Measurements from ENCODE around the gene PSRC1.

PSRC1 gene

GRCh38 chr1:109271458-109271857, 11.5 kb downstream of the PSRC1 start:
- no peak for DNase-seq

GRCh38 chr1:109270623-109271317, 12.2 kb downstream of the PSRC1 start:
- DNase-seq = no peak

DNA sequence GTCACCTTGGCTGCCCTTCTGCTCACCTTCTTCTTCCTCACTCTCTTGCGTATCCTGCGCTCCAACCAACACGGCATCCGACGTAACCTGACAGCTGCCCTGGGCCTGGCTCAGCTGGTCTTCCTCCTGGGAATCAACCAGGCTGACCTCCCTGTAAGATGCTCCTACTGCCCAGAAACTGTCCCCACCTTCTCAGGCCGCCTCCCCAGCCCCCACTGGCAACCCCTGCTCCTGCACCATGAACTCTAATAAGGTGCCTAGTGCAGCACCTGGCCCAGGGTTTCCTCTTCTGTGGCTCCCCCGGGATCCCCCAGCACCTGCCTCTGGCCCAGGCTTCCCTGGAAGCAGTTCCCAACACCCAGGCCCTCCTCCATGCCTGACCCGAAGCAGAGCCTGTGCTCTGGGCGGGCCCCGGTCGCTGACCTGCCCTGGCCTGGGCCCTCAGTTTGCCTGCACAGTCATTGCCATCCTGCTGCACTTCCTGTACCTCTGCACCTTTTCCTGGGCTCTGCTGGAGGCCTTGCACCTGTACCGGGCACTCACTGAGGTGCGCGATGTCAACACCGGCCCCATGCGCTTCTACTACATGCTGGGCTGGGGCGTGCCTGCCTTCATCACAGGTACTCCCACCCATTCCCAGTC, 12.8 kb downstream of the PSRC1 start:
- DNase-seq = no peak

DNA sequence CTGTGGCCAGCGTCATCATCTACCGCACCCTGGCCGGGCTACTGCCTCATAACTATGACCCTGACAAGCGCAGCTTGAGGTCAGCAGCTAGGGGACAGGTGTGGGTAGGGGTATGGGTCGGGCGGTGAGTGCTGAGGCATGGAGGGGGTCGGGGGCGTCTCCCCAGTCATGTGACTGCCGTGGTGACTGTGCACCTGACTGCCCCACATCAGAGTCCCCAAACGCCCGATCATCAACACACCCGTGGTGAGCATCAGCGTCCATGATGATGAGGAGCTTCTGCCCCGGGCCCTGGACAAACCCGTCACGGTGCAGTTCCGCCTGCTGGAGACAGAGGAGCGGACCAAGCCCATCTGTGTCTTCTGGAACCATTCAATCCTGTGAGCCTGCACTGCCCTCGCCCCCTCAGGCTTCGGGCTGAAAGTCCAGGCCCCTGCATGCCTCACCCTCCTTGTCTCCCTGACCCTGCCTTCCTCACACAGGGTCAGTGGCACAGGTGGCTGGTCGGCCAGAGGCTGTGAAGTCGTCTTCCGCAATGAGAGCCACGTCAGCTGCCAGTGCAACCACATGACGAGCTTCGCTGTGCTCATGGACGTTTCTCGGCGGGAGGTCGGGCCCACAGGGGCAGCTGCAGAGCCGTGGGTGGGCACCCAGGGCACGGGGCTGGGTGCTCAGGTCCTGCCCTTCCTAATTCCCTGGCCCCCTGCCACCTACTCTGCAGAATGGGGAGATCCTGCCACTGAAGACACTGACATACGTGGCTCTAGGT, 13.5 kb downstream of the PSRC1 start:
- no peak for DNase-seq

DNA sequence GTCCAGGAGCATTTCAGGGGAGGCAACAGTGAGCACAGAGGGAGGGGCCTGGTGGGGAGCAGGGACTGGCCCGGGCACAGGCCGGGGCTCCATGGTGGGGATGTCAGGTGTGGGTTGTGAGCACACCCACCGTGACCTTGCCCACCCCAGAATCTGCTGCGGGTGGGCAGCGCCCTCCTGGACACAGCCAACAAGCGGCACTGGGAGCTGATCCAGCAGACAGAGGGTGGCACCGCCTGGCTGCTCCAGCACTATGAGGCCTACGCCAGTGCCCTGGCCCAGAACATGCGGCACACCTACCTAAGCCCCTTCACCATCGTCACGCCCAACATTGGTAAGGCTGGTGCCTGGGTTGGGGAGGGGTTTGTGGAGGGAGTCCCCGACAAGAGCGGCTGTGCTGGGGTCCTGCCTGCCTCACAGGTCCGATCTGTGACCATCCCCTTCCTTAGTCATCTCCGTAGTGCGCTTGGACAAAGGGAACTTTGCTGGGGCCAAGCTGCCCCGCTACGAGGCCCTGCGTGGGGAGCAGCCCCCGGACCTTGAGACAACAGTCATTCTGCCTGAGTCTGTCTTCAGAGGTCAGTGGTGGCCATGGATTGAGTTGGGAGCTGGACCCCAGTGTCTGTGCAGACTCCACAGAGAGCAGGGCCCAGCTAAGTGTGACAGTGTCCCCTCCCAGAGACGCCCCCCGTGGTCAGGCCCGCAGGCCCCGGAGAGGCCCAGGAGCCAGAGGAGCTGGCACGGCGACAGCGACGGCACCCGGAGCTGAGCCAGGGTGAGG, 14.3 kb downstream of the PSRC1 start:
- no peak for DNase-seq

DNA sequence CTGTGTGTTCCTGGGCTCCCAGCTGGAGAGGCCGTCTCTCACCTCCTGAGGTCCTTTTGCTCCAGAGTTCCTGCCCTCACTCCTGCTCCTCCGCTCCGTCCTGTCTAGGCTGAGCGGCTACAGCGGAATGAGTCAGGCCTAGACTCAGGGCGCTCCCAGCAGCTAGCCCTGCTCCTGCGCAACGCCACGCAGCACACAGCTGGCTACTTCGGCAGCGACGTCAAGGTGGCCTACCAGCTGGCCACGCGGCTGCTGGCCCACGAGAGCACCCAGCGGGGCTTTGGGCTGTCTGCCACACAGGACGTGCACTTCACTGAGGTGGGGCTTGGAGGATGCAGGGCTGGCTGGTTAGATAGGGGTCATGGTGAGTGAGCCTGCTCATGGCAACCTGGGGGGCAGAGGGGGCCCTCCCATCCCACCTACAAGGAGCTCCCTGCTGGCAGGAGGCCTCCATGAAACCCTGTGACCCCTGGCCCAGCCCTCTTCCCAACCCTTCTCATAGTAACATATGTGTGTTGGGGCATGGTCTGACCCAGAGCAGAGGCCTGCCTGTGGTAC, 15.1 kb downstream of the PSRC1 start:
- no peak for DNase-seq

DNA sequence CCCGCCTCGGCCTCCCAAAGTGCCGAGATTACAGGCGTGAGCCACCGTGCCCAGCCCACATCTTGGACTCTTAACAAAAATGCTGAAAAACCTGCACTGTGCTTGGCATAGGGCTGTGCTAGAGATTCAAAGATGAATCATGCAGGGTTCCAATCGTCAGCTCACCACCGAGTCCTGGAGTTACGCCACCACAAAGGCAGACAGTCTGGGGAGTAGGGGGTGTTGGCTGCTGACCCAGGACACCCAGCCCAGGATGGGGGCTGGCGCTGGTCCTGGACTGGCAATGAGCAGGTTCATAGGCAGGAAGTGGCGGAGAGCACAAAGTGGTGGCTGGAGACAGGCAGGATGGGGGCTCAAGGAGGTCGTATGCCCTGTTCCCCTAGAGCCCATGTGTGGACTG, 16.0 kb downstream of the PSRC1 start:
- DNase-seq = no peak

DNA sequence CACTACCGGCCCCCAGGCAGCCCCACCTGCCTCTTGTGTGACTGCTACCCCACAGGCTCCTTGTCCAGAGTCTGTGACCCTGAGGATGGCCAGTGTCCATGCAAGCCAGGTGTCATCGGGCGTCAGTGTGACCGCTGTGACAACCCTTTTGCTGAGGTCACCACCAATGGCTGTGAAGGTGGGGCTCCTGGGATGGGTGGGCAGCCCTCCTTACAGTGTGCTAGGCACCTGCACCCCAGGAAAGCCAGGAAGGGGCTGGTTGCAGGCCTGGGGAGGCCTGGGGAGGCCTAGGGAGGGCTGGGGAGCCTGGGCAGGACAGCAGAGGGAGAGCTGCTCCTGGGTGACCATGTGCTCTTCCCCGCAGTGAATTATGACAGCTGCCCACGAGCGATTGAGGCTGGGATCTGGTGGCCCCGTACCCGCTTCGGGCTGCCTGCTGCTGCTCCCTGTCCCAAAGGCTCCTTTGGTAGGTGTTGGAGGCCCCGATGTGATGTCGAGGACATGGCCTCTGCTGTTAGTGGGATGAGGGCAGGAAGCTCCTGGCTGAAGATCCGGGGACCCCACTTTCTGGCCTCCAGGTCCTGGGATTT, 17.1 kb downstream of the PSRC1 start:
- DNase-seq = peak; percentile 6

DNA sequence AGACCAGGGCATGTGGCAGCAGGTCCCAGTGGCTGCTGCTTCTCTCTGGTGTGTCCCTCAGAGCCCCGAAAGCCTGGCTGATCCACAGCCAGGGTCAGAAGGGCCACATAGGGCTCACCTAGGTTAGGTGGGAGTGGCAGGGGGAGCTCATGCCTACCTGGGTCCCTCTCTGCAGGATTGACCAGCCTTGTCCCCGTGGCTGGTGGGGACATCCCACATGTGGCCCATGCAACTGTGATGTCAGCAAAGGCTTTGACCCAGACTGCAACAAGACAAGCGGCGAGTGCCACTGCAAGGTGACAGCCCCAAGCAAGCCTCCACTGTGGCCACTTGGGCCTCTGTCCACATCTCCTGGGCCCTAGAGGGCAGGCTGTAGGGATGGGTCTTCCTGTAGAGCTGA, 17.9 kb downstream of the PSRC1 start:
- peak; percentile 9 for DNase-seq

DNA sequence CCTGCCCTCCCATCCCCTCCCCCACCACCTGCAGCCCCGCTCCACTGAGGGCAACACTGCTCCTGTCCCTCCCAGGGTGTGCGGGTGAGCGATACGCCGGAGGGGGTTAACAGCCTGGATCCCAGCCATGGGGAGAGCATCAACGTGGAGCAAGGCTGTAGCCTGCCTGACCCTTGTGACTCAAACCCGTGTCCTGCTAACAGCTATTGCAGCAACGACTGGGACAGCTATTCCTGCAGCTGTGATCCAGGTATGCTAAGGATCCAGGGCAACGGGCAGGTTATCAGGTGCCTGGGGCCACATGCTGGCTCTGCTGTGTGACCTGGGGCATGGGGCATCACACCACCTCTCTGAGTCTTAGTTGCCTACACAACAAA, 18.6 kb downstream of the PSRC1 start:
- no peak for DNase-seq

- DNase-seq = peak; percentile 76
Measured at GRCh38 chr1:109263597-109264378, 19.2 kb downstream of the PSRC1 start.

- DNase-seq = no peak
Measured at GRCh38 chr1:109263234-109263596, 19.7 kb downstream of the PSRC1 start.

DNA sequence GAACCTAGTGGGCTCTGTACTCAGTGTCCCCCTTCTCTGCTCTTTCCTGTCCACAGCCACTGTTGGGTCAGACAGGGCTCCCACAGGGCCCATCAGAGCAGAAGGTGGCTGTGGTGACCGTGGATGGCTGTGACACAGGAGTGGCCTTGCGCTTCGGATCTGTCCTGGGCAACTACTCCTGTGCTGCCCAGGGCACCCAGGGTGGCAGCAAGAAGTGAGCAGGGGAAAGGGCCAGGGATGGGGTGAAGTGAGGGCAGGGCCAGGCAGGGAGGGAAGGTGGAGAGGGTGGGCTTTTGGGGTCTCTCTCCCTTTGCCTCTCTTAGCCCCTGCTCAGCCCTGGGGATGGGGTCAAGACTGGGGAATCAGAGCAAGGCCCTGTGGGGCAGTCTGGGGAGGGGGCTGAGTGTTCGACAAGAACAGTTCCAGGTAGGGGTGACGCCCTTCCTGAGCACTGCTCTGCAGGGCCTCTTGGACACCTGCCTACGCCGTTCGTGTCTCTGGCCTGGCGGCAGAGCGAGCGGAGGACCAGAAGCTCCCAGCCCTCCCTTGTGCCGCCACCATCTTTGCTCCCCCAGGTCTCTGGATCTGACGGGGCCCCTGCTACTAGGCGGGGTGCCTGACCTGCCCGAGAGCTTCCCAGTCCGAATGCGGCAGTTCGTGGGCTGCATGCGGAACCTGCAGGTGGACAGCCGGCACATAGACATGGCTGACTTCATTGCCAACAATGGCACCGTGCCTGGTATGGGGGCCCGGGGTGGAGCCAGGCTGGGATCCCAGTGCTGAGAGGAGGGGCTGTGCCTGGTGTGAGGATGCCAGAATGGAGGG, 20.5 kb downstream of the PSRC1 start:
- no peak for DNase-seq

DNA sequence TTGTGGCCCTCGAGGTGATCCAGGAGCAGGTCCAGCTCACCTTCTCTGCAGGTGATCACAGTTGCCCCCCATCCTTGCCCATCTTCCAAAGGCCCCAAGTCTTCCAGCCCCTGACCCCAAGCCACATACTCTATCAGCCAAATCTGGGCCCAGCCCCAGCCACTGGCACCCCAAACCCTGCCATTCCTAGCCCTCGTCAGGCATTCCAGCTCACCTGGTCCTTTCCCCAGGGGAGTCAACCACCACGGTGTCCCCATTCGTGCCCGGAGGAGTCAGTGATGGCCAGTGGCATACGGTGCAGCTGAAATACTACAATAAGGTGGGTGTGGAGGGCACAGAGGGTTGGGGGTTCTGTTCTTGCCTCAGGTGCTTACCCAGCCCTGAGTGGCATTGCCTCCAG, 21.4 kb downstream of the PSRC1 start:
- no peak for DNase-seq

GRCh38 chr1:109261006-109261405, 21.9 kb downstream of the PSRC1 start:
- no peak for DNase-seq

GRCh38 chr1:109259674-109260557, 23.0 kb downstream of the PSRC1 start:
- DNase-seq = no peak

DNA sequence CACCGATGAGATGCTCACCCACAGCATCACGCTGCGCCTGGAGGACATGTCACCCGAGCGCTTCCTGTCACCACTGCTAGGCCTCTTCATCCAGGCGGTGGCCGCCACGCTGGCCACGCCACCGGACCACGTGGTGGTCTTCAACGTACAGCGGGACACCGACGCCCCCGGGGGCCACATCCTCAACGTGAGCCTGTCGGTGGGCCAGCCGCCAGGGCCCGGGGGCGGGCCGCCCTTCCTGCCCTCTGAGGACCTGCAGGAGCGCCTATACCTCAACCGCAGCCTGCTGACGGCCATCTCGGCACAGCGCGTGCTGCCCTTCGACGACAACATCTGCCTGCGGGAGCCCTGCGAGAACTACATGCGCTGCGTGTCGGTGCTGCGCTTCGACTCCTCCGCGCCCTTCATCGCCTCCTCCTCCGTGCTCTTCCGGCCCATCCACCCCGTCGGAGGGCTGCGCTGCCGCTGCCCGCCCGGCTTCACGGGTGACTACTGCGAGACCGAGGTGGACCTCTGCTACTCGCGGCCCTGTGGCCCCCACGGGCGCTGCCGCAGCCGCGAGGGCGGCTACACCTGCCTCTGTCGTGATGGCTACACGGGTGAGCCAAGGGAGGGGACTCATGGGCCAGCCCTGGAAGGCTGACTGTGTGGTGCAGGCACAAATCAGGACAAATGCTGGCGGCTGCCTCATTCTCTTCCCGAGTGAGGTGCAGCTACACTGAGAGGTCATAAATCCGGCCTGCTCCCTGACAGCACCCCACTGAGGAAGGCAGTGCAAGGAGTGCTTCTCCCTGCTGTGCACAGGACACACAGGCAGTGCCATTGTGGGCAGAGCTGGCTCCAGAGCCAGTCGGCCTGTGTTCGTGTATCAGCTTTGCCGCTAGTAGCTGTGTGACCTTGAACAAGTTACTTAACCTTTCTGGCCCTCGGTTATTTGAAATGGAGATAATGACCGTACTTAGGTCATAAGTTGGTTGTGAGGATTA, 24.2 kb downstream of the PSRC1 start:
- no peak for DNase-seq

DNA sequence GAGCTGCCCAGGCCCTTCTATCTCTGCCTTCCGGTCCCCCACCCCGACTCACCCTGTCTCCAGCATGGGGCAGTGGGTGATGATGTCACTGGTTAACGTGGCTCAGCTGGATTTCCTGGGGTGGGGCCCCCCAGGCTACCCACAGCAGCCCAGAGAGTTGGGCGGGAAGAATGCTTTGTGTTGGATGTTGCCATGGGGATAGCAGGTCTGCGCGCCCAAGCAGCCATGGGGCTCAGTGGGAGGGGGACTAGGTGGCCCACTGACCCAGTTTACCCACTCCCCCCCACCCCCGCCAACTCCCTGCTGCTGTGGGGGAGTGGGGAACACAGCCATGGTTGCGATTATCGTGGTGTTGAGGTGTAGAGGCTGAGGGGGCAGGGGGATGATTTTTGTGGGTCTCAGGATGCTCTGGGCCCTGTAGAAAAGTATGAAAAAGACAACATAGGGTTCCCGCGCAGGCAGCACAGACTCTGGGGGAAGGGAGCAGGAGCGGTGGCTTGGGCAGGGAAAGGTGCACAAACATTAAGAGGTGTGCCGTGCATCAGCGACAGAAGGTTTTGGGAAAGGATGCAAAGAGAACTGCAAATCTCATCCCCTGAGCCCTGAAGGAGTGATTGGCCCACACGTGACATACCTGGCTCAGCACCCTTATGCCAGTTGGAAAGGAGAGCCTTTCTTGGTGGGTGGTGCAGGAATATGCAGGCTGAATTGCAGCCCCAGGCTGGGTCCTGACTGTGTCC, 25.1 kb downstream of the PSRC1 start:
- no peak for DNase-seq
